GM12878 (cell line): ENCODE measurements around the gene ZBTB34. TPM values are rescaled to one million over a fixed set of nuclear protein-coding genes. Genes with fewer than 3 reads are reported as not detected.

Source experiments
- ATAC-seq: fragments of 200-7000 bp; cut with Tn5 transposase; 3 replicates; pipeline ENCODE4 v1.9.1; 2020; ENCODE audit warnings: mild to moderate bottlenecking, moderate library complexity
- BruUV-seq: library from RNA; stranded (reverse); fragments of 400-500 nt; replicated peaks from 2 replicates; lab custom pipeline; 2021; lab: Mats Ljungman, UMichigan
- CTCF ChIA-PET: fragments of 300-600 bp; sonication (Branson Sonifier 250); formaldehyde crosslinking; extraction: SDS; loops from one replicate; lab custom pipeline; 2021; ENCODE audit warnings: inconsistent platforms; lab: Yijun Ruan, JAX
- POLR2A ChIA-PET: fragments of 350-600 bp; formaldehyde crosslinking; extraction: SDS; loops from one replicate; lab custom pipeline; 2021; ENCODE audit warnings: inconsistent platforms; lab: Charles Lee
- RAD21 ChIA-PET: fragments of 300-600 bp; sonication (Branson Sonifier 250); formaldehyde crosslinking; loops from one replicate; lab custom pipeline; 2023; ENCODE audit warnings: antibody characterized with exemption; ENCODE audit not compliant: unreplicated experiment; lab: Charles Lee
- SMC1A ChIA-PET: fragments of 300-600 bp; sonication (Branson Sonifier 250); formaldehyde crosslinking; loops from one replicate; lab custom pipeline; 2023; ENCODE audit not compliant: unreplicated experiment, uncharacterized antibody; lab: Charles Lee
- DNase-seq: peaks from one replicate; pipeline ENCODE4 v3.0.0-alpha.2; 2011; ENCODE audit warnings: low read depth, low spot score
- FAIRE-seq: peaks from 3 replicates; lab custom pipeline; 2011; peaks lifted over from hg19 to GRCh38; lab: Jason Lieb, UNC
- H2AFZ ChIP-seq: 2 replicates; pipeline ENCODE4 v1.6.0; 2011; ENCODE audit warnings: low read depth, low read length, control low read depth; ENCODE audit not compliant: control insufficient read depth
- H3K27ac ChIP-seq: 2 replicates; pipeline ENCODE4 v1.5.1; 2011; ENCODE audit warnings: control low read depth; ENCODE audit not compliant: control insufficient read depth, insufficient read depth
- H3K27me3 ChIP-seq, 2 experiments: replicated peaks in 1 of 2; 2 replicates each; pipeline versions ENCODE4 v1.6.0 to v1.6.1; 2011; ENCODE audit warnings: low read length in 1 of 2; ENCODE audit not compliant: control insufficient read depth in 2 of 2, insufficient read depth in 2 of 2
- H3K36me3 ChIP-seq, 2 experiments: 2 replicates each; pipeline ENCODE4 v1.5.1; 2011; ENCODE audit warnings: low read length in 1 of 2; ENCODE audit not compliant: control insufficient read depth in 2 of 2, insufficient read depth in 2 of 2
- H3K4me1 ChIP-seq: 2 replicates; pipeline ENCODE4 v1.6.1; 2011; ENCODE audit warnings: mild to moderate bottlenecking, low read length, moderate library complexity, mixed read lengths; ENCODE audit not compliant: control insufficient read depth, insufficient read depth
- H3K4me2 ChIP-seq: 2 replicates; pipeline ENCODE4 v1.6.0; 2011; ENCODE audit warnings: control low read depth; ENCODE audit not compliant: control insufficient read depth, insufficient read depth
- H3K4me3 ChIP-seq: fragments of 200-600 bp; sonication (generic); 2 replicates; pipeline ENCODE4 v1.5.1; 2016
- H3K79me2 ChIP-seq: 2 replicates; pipeline ENCODE4 v1.6.0; 2011; ENCODE audit warnings: low read length; ENCODE audit not compliant: control insufficient read depth, insufficient read depth
- H3K9ac ChIP-seq: 2 replicates; pipeline ENCODE4 v1.8.0; 2011; ENCODE audit warnings: low read length, control low read depth, mixed read lengths; ENCODE audit not compliant: control insufficient read depth, insufficient read depth
- H3K9me3 ChIP-seq: replicated peaks from 3 replicates; pipeline ENCODE4 v1.5.1; 2011; ENCODE audit warnings: mild to moderate bottlenecking, low read length; ENCODE audit not compliant: control insufficient read depth, insufficient read depth
- H4K20me1 ChIP-seq: 2 replicates; pipeline ENCODE4 v1.6.0; 2011; ENCODE audit not compliant: control insufficient read depth, insufficient read depth
- CHD4 ChIP-seq: fragments of 200-600 bp; sonication (generic); IDR thresholded peaks from 2 replicates; pipeline ENCODE4 v1.6.1; 2016; ENCODE audit warnings: mild to moderate bottlenecking
- WGBS: methylation state at CpG from one replicate; pipeline ENCODE4 v1.1.6; 2016; ENCODE audit warnings: low lambda C conversion rate; ENCODE audit not compliant: insufficient replicate concordance, insufficient coverage; ENCODE audit errors: missing lambda C conversion rate; 5-methylcytosine and 5-hydroxymethylcytosine counted together
- in situ Hi-C: fragments of 300-500 bp; cut with MboI; formaldehyde crosslinking; loops from 9 replicates; pipeline ENCODE4 v1.14.3; 2018; ENCODE audit warnings: mixed read lengths
- intact Hi-C: fragments of 100-400 bp; cut with micrococcal nuclease; formaldehyde crosslinking; loops from one replicate; pipeline ENCODE4 v1.14.2; 2022; ENCODE audit not compliant: unreplicated experiment
- polyA plus RNA-seq, 11 experiments: library from polyadenylated mRNA; depleted of rRNA in 4 of 11; unstranded in 6 of 11; stranded (reverse) in 5 of 11; fragments of >200 nt; fragmentation: Nextera tagmentation in 4 of 11; fragmentation: Illumina TruSeq in 1 of 11; extraction: Ambion mirVana in 4 of 11; extraction: Trizol in 1 of 11; gene quantifications; 1 replicate in 1 of 11; 2 replicates in 10 of 11; pipeline versions ENCODE4 v1.2.1 to v1.2.3, GENCODE V29; 2011 to 2016; ENCODE audit warnings: inconsistent platforms in 2 of 11, missing spikeins in 2 of 11, low read depth in 1 of 11
- total RNA-seq, 4 experiments: library from RNA; depleted of rRNA in 3 of 4; stranded (reverse); fragments of >200 nt in 3 of 4; fragmentation: Illumina TruSeq in 1 of 4; extraction: Trizol in 1 of 4; gene quantifications; 2 replicates each; pipeline versions ENCODE4 v1.2.1 to v1.2.3, GENCODE V29; 2013 to 2021
- TF ChIP-seq, protein P1 (sequence below): fragments of 450-650 bp; IDR thresholded peaks from 2 replicates; pipeline ENCODE4 v1.6.1; 2017; ENCODE audit warnings: mild to moderate bottlenecking, moderate library complexity
- TF ChIP-seq, protein P2 (sequence below): fragments of 450-650 bp; IDR thresholded peaks from 2 replicates; pipeline ENCODE4 v1.6.1; 2018; ENCODE audit warnings: mild to moderate bottlenecking, low read depth, moderate library complexity; ENCODE audit not compliant: partially characterized antibody

ZBTB34 gene
- total and polyA plus RNA-seq, 10 of the 15 experiments (the other 5 are each of a cell fraction or from before 2014, with no cell fraction given) = 0.71 to 11.3 (median 3.8) TPM

DNA sequence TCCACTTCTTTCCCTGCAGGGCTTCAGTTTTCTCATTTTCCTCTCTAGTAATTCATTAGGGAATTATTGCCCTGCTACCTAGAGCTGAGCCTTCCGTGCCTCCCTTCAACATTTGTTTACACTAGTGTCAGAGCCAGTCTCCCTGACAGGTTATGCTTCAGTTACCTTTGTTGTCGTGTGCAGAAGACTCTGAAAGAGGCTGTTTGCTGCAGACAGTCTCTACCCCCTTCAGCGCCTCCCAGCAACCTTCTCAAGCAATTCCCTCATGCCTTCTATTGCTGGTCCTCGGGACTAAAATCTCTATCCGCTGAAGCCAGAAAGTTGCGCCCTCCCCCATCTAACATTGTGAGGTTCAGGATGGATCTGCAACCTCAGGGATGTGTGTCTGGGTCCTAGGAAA, 67.0 kb downstream of the ZBTB34 start:
- 66% methylated on average over 6 of the region's 6 CpGs for WGBS
- ATAC-seq (no peak), DNase-seq (no peak), FAIRE-seq (no peak)
- POLR2A ChIA-PET = interaction anchor here (0.5 kb wide), 1 partner anchor 207 kb away, joined by 7 read pairs; no protein-coding TSS in a partner anchor
- no peaks in the 10 kb centered on the region for H3K36me3 ChIP-seq
- no peak overlapping the region for H3K4me2 ChIP-seq
- no peak overlapping the region for H3K27ac ChIP-seq
- no peaks in the 10 kb centered on the region for H3K27me3 ChIP-seq
- SMC1A ChIA-PET = interaction anchor here (1.8 kb wide), 1 partner anchor 64 kb away, joined by 6 read pairs; no protein-coding TSS in a partner anchor
- H2AFZ ChIP-seq = no peak overlapping the region
- no peak overlapping the region for H3K4me3 ChIP-seq
- H3K9me3 ChIP-seq = no peaks in the 10 kb centered on the region
- in situ Hi-C loops = no loop called here
- no TSS peak for BruUV-seq
- no peak overlapping the region for H3K9ac ChIP-seq
- TF ChIP-seq, protein P1, sequence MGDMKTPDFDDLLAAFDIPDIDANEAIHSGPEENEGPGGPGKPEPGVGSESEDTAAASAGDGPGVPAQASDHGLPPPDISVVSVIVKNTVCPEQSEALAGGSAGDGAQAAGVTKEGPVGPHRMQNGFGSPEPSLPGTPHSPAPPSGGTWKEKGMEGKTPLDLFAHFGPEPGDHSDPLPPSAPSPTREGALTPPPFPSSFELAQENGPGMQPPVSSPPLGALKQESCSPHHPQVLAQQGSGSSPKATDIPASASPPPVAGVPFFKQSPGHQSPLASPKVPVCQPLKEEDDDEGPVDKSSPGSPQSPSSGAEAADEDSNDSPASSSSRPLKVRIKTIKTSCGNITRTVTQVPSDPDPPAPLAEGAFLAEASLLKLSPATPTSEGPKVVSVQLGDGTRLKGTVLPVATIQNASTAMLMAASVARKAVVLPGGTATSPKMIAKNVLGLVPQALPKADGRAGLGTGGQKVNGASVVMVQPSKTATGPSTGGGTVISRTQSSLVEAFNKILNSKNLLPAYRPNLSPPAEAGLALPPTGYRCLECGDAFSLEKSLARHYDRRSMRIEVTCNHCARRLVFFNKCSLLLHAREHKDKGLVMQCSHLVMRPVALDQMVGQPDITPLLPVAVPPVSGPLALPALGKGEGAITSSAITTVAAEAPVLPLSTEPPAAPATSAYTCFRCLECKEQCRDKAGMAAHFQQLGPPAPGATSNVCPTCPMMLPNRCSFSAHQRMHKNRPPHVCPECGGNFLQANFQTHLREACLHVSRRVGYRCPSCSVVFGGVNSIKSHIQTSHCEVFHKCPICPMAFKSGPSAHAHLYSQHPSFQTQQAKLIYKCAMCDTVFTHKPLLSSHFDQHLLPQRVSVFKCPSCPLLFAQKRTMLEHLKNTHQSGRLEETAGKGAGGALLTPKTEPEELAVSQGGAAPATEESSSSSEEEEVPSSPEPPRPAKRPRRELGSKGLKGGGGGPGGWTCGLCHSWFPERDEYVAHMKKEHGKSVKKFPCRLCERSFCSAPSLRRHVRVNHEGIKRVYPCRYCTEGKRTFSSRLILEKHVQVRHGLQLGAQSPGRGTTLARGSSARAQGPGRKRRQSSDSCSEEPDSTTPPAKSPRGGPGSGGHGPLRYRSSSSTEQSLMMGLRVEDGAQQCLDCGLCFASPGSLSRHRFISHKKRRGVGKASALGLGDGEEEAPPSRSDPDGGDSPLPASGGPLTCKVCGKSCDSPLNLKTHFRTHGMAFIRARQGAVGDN = no peak
- TF ChIP-seq CHD4 = no peak
- TF ChIP-seq, protein P2, sequence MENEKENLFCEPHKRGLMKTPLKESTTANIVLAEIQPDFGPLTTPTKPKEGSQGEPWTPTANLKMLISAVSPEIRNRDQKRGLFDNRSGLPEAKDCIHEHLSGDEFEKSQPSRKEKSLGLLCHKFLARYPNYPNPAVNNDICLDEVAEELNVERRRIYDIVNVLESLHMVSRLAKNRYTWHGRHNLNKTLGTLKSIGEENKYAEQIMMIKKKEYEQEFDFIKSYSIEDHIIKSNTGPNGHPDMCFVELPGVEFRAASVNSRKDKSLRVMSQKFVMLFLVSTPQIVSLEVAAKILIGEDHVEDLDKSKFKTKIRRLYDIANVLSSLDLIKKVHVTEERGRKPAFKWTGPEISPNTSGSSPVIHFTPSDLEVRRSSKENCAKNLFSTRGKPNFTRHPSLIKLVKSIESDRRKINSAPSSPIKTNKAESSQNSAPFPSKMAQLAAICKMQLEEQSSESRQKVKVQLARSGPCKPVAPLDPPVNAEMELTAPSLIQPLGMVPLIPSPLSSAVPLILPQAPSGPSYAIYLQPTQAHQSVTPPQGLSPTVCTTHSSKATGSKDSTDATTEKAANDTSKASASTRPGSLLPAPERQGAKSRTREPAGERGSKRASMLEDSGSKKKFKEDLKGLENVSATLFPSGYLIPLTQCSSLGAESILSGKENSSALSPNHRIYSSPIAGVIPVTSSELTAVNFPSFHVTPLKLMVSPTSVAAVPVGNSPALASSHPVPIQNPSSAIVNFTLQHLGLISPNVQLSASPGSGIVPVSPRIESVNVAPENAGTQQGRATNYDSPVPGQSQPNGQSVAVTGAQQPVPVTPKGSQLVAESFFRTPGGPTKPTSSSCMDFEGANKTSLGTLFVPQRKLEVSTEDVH = no peak
- RAD21 ChIA-PET = interaction anchor here (0.9 kb wide), 1 partner anchor 123 kb away, joined by 3 read pairs; the partner anchor contains the start of gene ZBTB43
- CTCF ChIA-PET = interaction anchor here (0.7 to 1.5 kb wide), 2 partner anchors 14 to 457 kb away, joined by 3 to 10 read pairs; no protein-coding TSS in a partner anchor
- H3K4me1 ChIP-seq = peaks cover 9% of the 10 kb centered on the region; the same call in 1 of the 2 replicates
- intact Hi-C loops = no loop called here
- no peaks in the 10 kb centered on the region for H3K79me2 ChIP-seq
- H4K20me1 ChIP-seq = no peaks in the 10 kb centered on the region
